GM18519 (cell line): ENCODE measurements around the gene INSR.

Source experiments
- ATAC-seq: cut with Tn5 transposase; IDR thresholded peaks from one replicate; pipeline ENCODE4 v1.9.1; 2021; ENCODE audit warnings: mild to moderate bottlenecking, moderate library complexity; ENCODE audit not compliant: unreplicated experiment, low FRiP score

INSR gene

GRCh38 chr19:7063764-7064418 lies 230.3 kb downstream of the INSR start:
- no peak for ATAC-seq

GRCh38 chr19:7063339-7063738 lies 230.9 kb downstream of the INSR start:
- ATAC-seq, result no peak
